Caco-2 (cell line): ENCODE measurements around the gene RNU7-1. TPM values are rescaled to one million over a fixed set of nuclear protein-coding genes. Genes with fewer than 3 reads are reported as not detected.

Source experiments
- BruUV-seq: library from RNA; stranded (reverse); fragments of 400-500 nt; replicated peaks from 2 replicates; lab custom pipeline; 2021; lab: Mats Ljungman, UMichigan
- CTCF ChIA-PET: fragments of 300-600 bp; sonication (Branson Sonifier 250); formaldehyde crosslinking; loops from one replicate; lab custom pipeline; 2022; ENCODE audit warnings: antibody characterized with exemption; lab: Charles Lee
- POLR2A ChIA-PET: fragments of 300-600 bp; sonication (Branson Sonifier 250); formaldehyde crosslinking; loops from one replicate; lab custom pipeline; 2022; ENCODE audit warnings: antibody characterized with exemption; lab: Charles Lee
- DNase-seq, 2 experiments: peaks; one replicate each; pipeline versions ENCODE4 v3.0.0 to v3.0.0-alpha.2; 2020 to 2022
- H3K27me3 ChIP-seq: replicated peaks from 2 replicates; pipeline ENCODE4 v1.6.0; 2011; ENCODE audit warnings: low read length; ENCODE audit not compliant: control insufficient read depth, insufficient read depth
- H3K36me3 ChIP-seq: 2 replicates; pipeline ENCODE4 v1.5.1; 2011; ENCODE audit warnings: low read length; ENCODE audit not compliant: control insufficient read depth, insufficient read depth
- H3K4me1 ChIP-seq: fragments of 250-450 bp; sonication (Bioruptor Pico); 2 replicates; pipeline ENCODE4 v1.5.1; 2020; ENCODE audit warnings: mild to moderate bottlenecking
- H3K4me3 ChIP-seq: 2 replicates; pipeline ENCODE4 v1.5.1; 2011; ENCODE audit warnings: low read depth, mild to moderate bottlenecking, control low read depth, low read length
- H3K9me3 ChIP-seq: fragments of 250-450 bp; sonication (Bioruptor Pico); 2 replicates; pipeline ENCODE4 v1.5.1; 2020; ENCODE audit warnings: mild to moderate bottlenecking, moderate library complexity
- H3K27ac Mint-ChIP-seq: one replicate; pipeline ENCODE4 v1.8.0; 2022; ENCODE audit warnings: mixed read lengths; ENCODE audit not compliant: unreplicated experiment
- H3K27me3 Mint-ChIP-seq: one replicate; pipeline ENCODE4 v1.8.0; 2022; ENCODE audit warnings: mixed read lengths; ENCODE audit not compliant: insufficient read depth, unreplicated experiment
- H3K36me3 Mint-ChIP-seq: one replicate; pipeline ENCODE4 v1.8.0; 2022; ENCODE audit warnings: mild to moderate bottlenecking, mixed read lengths; ENCODE audit not compliant: insufficient read depth, unreplicated experiment
- H3K4me1 Mint-ChIP-seq: one replicate; pipeline ENCODE4 v1.8.0; 2022; ENCODE audit warnings: low read depth, mixed read lengths; ENCODE audit not compliant: unreplicated experiment
- H3K4me3 Mint-ChIP-seq: one replicate; pipeline ENCODE4 v1.8.0; 2022; ENCODE audit warnings: mild to moderate bottlenecking, moderate library complexity, mixed read lengths; ENCODE audit not compliant: unreplicated experiment
- H3K9me3 Mint-ChIP-seq: one replicate; pipeline ENCODE4 v1.8.0; 2022; ENCODE audit warnings: mixed read lengths; ENCODE audit not compliant: unreplicated experiment
- CTCF ChIP-seq, 2 experiments: fragments of 200-600 bp in 1 of 2; IDR thresholded peaks; 1 replicate in 1 of 2; 2 replicates in 1 of 2; pipeline versions ENCODE4 v1.5.1 to v1.8.0; 2011 to 2022; ENCODE audit warnings: antibody characterized with exemption in 1 of 2, control low read depth in 1 of 2, inconsistent platforms in 1 of 2, low read depth in 1 of 2, low read length in 1 of 2, mild to moderate bottlenecking in 1 of 2, moderate library complexity in 1 of 2; ENCODE audit not compliant: insufficient read depth in 1 of 2, severe bottlenecking in 1 of 2, unreplicated experiment in 1 of 2
- intact Hi-C: fragments of 100-400 bp; cut with micrococcal nuclease; formaldehyde crosslinking; loops from one replicate; pipeline ENCODE4 v1.10.0; 2022; ENCODE audit not compliant: unreplicated experiment
- total RNA-seq: library from RNA; stranded (reverse); gene quantifications from 2 replicates; pipeline ENCODE4 v1.2.3, GENCODE V29; 2022

Gene RNU7-1
- total RNA-seq, 1 experiment from 2014 or later = not detected

DNA sequence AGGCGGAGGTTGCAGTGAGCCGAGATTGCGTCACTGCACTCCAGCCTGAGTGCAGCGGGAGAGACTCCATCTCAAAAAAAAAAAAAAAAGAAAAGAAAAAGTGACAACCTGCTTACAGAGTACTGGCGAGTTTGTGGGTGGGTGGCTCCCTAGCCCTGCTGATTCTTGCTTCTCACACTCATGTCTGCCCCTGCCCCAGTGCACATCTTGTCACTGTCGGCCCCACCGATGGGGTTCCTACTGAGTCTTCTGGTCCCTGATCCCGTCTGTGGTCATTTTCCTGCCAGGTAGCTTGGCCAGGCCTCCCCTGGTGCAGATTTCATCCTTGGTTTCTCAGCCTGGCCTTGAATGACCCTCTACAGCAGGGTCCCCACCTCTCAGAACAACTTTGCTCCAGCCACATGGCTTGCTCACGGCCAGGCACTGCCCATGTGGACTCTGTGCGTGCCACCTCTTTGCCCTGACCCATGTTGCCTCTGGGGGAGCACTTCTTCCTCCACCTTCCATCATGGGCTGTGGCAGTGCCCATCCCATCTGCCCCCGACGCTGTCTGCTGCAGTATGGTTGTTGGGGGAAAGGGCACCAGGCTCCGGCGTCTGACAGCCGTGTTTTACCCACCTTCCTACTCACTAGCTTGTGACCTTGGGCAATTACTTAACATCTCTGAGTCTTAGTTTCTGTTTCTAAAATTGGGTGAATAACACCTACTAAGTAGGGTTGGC lies 5.4 kb downstream of the RNU7-1 start:
- ChIA-PET POLR2A (interaction anchor here (0.6 kb wide), 1 partner anchor 222 kb away, joined by 6 read pairs; no protein-coding TSS in a partner anchor), CTCF (interaction anchor here (0.5 to 1.0 kb wide), 2 partner anchors 11 to 145 kb away, joined by 3 read pairs; no protein-coding TSS in a partner anchor)
- H3K4me3 Mint-ChIP-seq = peak overlapping the region; percentile 8

GRCh38 chr12:6950401-6950801 lies 6.8 kb downstream of the RNU7-1 start:
- Mint-ChIP-seq H3K36me3 (peaks cover 20% of the 10 kb centered on the region), H3K27ac (no peak overlapping the region), H3K27me3 (no peaks in the 10 kb centered on the region), H3K9me3 (no peaks in the 10 kb centered on the region), H3K4me1 (peaks cover 22% of the 10 kb centered on the region), H3K4me3 (no peak overlapping the region)
- intact Hi-C loops = no loop called here
- no peak overlapping the region for H3K4me3 ChIP-seq
- H3K4me1 ChIP-seq = peaks cover 5% of the 10 kb centered on the region
- no peaks in the 10 kb centered on the region for H3K9me3 ChIP-seq
- peak; percentile 61 to 66 for TF ChIP-seq CTCF (IDR thresholded peaks at IDR 0.05; ENCODE audit: insufficient read depth in 1 of 2, low read depth in 1 of 2, low read length in 1 of 2, severe bottlenecking in 1 of 2, unreplicated experiment in 1 of 2)
- no peaks in the 10 kb centered on the region for H3K36me3 ChIP-seq
- ChIA-PET POLR2A (no interaction called here), CTCF (no interaction called here)
- peak in 1 of 2 experiments; percentile 60 for DNase-seq
- BruUV-seq = no TSS peak
- H3K27me3 ChIP-seq = no peaks in the 10 kb centered on the region

More for the DNA sequence above, 5.4 kb downstream of the RNU7-1 start:
- no peak overlapping the region for H3K4me3 ChIP-seq
- no peak for DNase-seq
- H3K36me3 ChIP-seq = no peaks in the 10 kb centered on the region
- Mint-ChIP-seq H3K27ac (no peak overlapping the region), H3K4me1 (peaks cover 23% of the 10 kb centered on the region), H3K27me3 (no peaks in the 10 kb centered on the region), H3K36me3 (peaks cover 32% of the 10 kb centered on the region), H3K9me3 (no peaks in the 10 kb centered on the region)
- TF ChIP-seq CTCF (IDR thresholded peaks at IDR 0.05; ENCODE audit: insufficient read depth in 1 of 2, low read depth in 1 of 2, low read length in 1 of 2, severe bottlenecking in 1 of 2, unreplicated experiment in 1 of 2) = no peak
- intact Hi-C loops = no loop called here
- no TSS peak for BruUV-seq
- peaks cover 11% of the 10 kb centered on the region for H3K4me1 ChIP-seq
- H3K27me3 ChIP-seq = no peaks in the 10 kb centered on the region
- H3K9me3 ChIP-seq = no peaks in the 10 kb centered on the region

DNA sequence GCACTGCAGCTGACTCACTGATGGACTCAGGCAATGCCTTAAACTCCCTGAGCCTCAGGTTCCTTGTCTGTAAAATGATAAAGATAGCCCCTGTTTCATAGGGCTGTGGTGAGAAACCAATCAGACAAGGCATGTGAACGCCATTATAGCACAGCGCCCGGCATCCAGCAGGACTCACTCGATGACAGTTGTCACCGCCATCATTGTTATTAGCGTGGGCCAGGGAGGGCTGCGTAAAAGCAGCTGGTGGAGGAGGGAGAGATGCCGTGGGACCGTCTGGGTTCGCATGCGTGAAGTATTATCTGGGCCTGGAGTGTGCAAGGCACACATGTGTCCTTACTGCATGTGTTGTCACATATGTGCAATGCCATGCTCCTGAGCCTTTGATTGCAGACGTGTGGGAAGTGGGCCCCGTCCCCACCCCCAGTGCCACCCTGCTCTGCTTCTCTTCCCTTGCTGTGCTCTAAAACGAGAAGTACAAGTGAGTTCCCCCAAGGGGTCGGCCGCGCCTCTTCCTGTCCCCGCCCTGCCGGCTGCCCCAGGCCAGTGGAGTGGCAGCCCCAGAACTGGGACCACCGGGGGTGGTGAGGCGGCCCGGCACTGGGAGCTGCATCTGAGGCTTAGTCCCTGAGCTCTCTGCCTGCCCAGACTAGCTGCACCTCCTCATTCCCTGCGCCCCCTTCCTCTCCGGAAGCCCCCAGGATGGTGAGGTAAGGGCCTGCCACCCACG lies 7.4 kb downstream of the RNU7-1 start, which contains the start of gene PTPN6:
Gene PTPN6, plus strand, starts transcription at position 546 of the 730 bp plus-strand sequence. Its CDS starts 157 bp downstream, at position 703.
- DNase-seq = no peak
- BruUV-seq = no TSS peak
- no peak for TF ChIP-seq CTCF (IDR thresholded peaks at IDR 0.05; ENCODE audit: insufficient read depth in 1 of 2, low read depth in 1 of 2, low read length in 1 of 2, severe bottlenecking in 1 of 2, unreplicated experiment in 1 of 2)
- intact Hi-C loops = no loop called here
- Histone ChIP-seq H3K36me3 (no peaks in the 10 kb centered on the region), H3K9me3 (no peaks in the 10 kb centered on the region), H3K4me3 (no peak within 1 kb of the TSS), H3K4me1 (no peaks in the 10 kb centered on the region), H3K27me3 (no peaks in the 10 kb centered on the region)
- no peak within 1 kb of the TSS for H3K27ac Mint-ChIP-seq
- H3K36me3 Mint-ChIP-seq = peaks cover 14% of the 10 kb centered on the region
- peaks cover 17% of the 10 kb centered on the region for H3K4me1 Mint-ChIP-seq
- H3K4me3 Mint-ChIP-seq = no peak within 1 kb of the TSS
- no peaks in the 10 kb centered on the region for H3K27me3 Mint-ChIP-seq
- CTCF ChIA-PET = no interaction called here
- no peaks in the 10 kb centered on the region for H3K9me3 Mint-ChIP-seq
- POLR2A ChIA-PET = no interaction called here
